GM23338 (cell line): Measurements from ENCODE around the gene WDR75. TPM values are rescaled to one million over a fixed set of nuclear protein-coding genes. Genes with fewer than 3 reads are reported as not detected.

Experiments used
- ATAC-seq: fragments of 200-7000 bp; cut with Tn5 transposase; 3 replicates; pipeline ENCODE4 v1.9.1; 2020
- DNase-seq: peaks from one replicate; pipeline ENCODE4 v3.0.0-alpha.2; 2015; ENCODE audit warnings: low spot score
- H2AFZ ChIP-seq: fragments of 200-600 bp; sonication (generic); 2 replicates; pipeline ENCODE4 v1.8.0; 2016; ENCODE audit warnings: antibody characterized with exemption, mild to moderate bottlenecking, moderate library complexity
- H3F3A ChIP-seq: fragments of 200-600 bp; sonication (generic); replicated peaks from 2 replicates; pipeline ENCODE4 v1.8.0; 2017; ENCODE audit warnings: antibody characterized with exemption, mixed run types, low read depth
- H3K27ac ChIP-seq: fragments of 200-600 bp; sonication (generic); 2 replicates; pipeline ENCODE4 v1.6.1; 2016; ENCODE audit warnings: low read depth
- H3K27me3 ChIP-seq: fragments of 200-600 bp; sonication (generic); 2 replicates; pipeline ENCODE4 v1.8.0; 2016; ENCODE audit warnings: mild to moderate bottlenecking, mixed run types, moderate library complexity; ENCODE audit not compliant: insufficient read depth
- H3K36me3 ChIP-seq: fragments of 200-600 bp; sonication (generic); 2 replicates; pipeline ENCODE4 v1.8.0; 2016; ENCODE audit warnings: mild to moderate bottlenecking; ENCODE audit not compliant: insufficient read depth
- H3K4me1 ChIP-seq: fragments of 200-600 bp; sonication (generic); 2 replicates; pipeline ENCODE4 v1.8.0; 2016; ENCODE audit warnings: mild to moderate bottlenecking, moderate library complexity; ENCODE audit not compliant: insufficient read depth
- H3K4me2 ChIP-seq: fragments of 200-600 bp; sonication (generic); 2 replicates; pipeline ENCODE4 v1.7.1; 2017; ENCODE audit warnings: mixed run types
- H3K4me3 ChIP-seq: fragments of 200-600 bp; sonication (generic); 2 replicates; pipeline ENCODE4 v1.6.1; 2016; ENCODE audit warnings: mixed run types
- H3K79me2 ChIP-seq: fragments of 200-600 bp; sonication (generic); replicated peaks from 2 replicates; pipeline ENCODE4 v1.8.0; 2017; ENCODE audit warnings: mild to moderate bottlenecking; ENCODE audit not compliant: insufficient read depth
- H3K9me2 ChIP-seq: fragments of 200-600 bp; sonication (generic); 2 replicates; pipeline ENCODE4 v1.8.0; 2017; ENCODE audit not compliant: insufficient read depth
- H4K20me1 ChIP-seq: fragments of 200-600 bp; sonication (generic); replicated peaks from 2 replicates; pipeline ENCODE4 v1.8.0; 2017; ENCODE audit warnings: mild to moderate bottlenecking; ENCODE audit not compliant: insufficient read depth
- H3K27ac Mint-ChIP-seq: 2 replicates; pipeline ENCODE4 v1.8.0; 2020; ENCODE audit warnings: inconsistent platforms, mild to moderate bottlenecking, moderate library complexity, mixed read lengths
- H3K27me3 Mint-ChIP-seq: 3 replicates; pipeline ENCODE4 v1.8.0; 2022; ENCODE audit warnings: low read depth, mild to moderate bottlenecking, moderate library complexity, mixed read lengths, inconsistent platforms; ENCODE audit not compliant: insufficient read depth, poor library complexity
- H3K36me3 Mint-ChIP-seq: 3 replicates; pipeline ENCODE4 v1.8.0; 2021; ENCODE audit warnings: low read depth, mild to moderate bottlenecking, inconsistent platforms, moderate library complexity, mixed read lengths
- H3K4me1 Mint-ChIP-seq: 3 replicates; pipeline ENCODE4 v1.8.0; 2020; ENCODE audit warnings: mild to moderate bottlenecking, inconsistent platforms, mixed read lengths
- H3K4me3 Mint-ChIP-seq: 3 replicates; pipeline ENCODE4 v1.8.0; 2021; ENCODE audit warnings: moderate library complexity, mild to moderate bottlenecking, inconsistent platforms, mixed read lengths
- H3K9me3 Mint-ChIP-seq: 3 replicates; pipeline ENCODE4 v1.8.0; 2020; ENCODE audit warnings: moderate library complexity, mild to moderate bottlenecking, inconsistent platforms, mixed read lengths
- CREB1 ChIP-seq: fragments of 250-450 bp; sonication (Bioruptor Pico); IDR thresholded peaks from 2 replicates; pipeline ENCODE4 v1.5.0; 2020; ENCODE audit warnings: low read depth, mild to moderate bottlenecking, moderate library complexity
- CTCF ChIP-seq, 2 experiments: fragments of 200-600 bp in 1 of 2; sonication (generic) in 1 of 2; conservative IDR thresholded peaks; 2 replicates each; pipeline versions ENCODE4 v1.5.1 to v1.6.1; 2016 to 2017; ENCODE audit warnings: antibody characterized with exemption in 2 of 2, low read depth in 2 of 2, mild to moderate bottlenecking in 2 of 2, moderate library complexity in 1 of 2
- JUNB ChIP-seq: IDR thresholded peaks from one replicate; pipeline ENCODE4 v1.6.1; 2016; ENCODE audit warnings: antibody characterized with exemption; ENCODE audit not compliant: unreplicated experiment
- POLR2AphosphoS5 ChIP-seq: IDR thresholded peaks from 2 replicates; pipeline ENCODE4 v1.6.1; 2016; ENCODE audit warnings: antibody characterized with exemption, low read depth
- polyA plus RNA-seq: library from polyadenylated mRNA; unstranded; fragments of >200 nt; fragmentation: Nextera tagmentation; extraction: Ambion mirVana; gene quantifications from 2 replicates; pipeline ENCODE4 v1.2.1, GENCODE V29; 2016
- total RNA-seq: library from RNA; depleted of rRNA; stranded (reverse); fragments of >200 nt; shearing (Covaris generic); gene quantifications from 2 replicates; pipeline ENCODE4 v1.2.3, GENCODE V29; 2014
- TF ChIP-seq, protein P1 (sequence below): IDR thresholded peaks from 2 replicates; pipeline ENCODE4 v1.6.1; 2016; ENCODE audit warnings: antibody characterized with exemption
- TF ChIP-seq, protein P2 (sequence below): fragments of 250-450 bp; sonication (Bioruptor Pico); IDR thresholded peaks from 2 replicates; pipeline ENCODE4 v1.5.0; 2020; ENCODE audit warnings: mild to moderate bottlenecking, moderate library complexity

Gene WDR75
- total and polyA plus RNA-seq, 2 experiments from 2014 or later, result 57.2 to 80.9 TPM

GRCh38 chr2:189466656-189467055 is 25.4 kb downstream of the WDR75 start:
- TF ChIP-seq CREB1 (CRISPR knock-in tag) (no peak), CTCF (conservative IDR thresholded peaks at IDR 0.05; ENCODE audit: low read depth in 2 of 2) (peak; percentile 48 to 61)
- DNase-seq (peak; percentile 50), ATAC-seq (peak; percentile 60; the same call in 2 of the 3 replicates)
- Histone ChIP-seq H3K4me1 (no peaks in the 10 kb centered on the region), H3F3A (no peaks in the 10 kb centered on the region), H3K27me3 (no peaks in the 10 kb centered on the region), H3K27ac (no peak overlapping the region), H4K20me1 (peaks cover 3% of the 10 kb centered on the region; the same call in 1 of the 2 replicates), H3K4me3 (no peak overlapping the region), H3K9me2 (no peaks in the 10 kb centered on the region), H3K79me2 (no peaks in the 10 kb centered on the region), H3K36me3 (peaks cover 86% of the 10 kb centered on the region), H3K4me2 (no peak overlapping the region), H2AFZ (no peak overlapping the region)
- peaks cover 93% of the 10 kb centered on the region for H3K36me3 Mint-ChIP-seq
- no peak overlapping the region for H3K4me3 Mint-ChIP-seq
- no peaks in the 10 kb centered on the region for H3K27me3 Mint-ChIP-seq
- no peak overlapping the region for H3K27ac Mint-ChIP-seq
- H3K4me1 Mint-ChIP-seq, result no peaks in the 10 kb centered on the region
- H3K9me3 Mint-ChIP-seq, result no peaks in the 10 kb centered on the region

- no peak overlapping the region for H3K27ac Mint-ChIP-seq
- H3K36me3 ChIP-seq, result peaks cover 83% of the 10 kb centered on the region
- no peak overlapping the region for H3K27ac ChIP-seq
- no peaks in the 10 kb centered on the region for H3K79me2 ChIP-seq
- H3F3A ChIP-seq, result no peaks in the 10 kb centered on the region
- no peak overlapping the region for H3K4me3 Mint-ChIP-seq
- H2AFZ ChIP-seq, result no peak overlapping the region
- ATAC-seq (no peak), DNase-seq (no peak)
- no peaks in the 10 kb centered on the region for H3K27me3 Mint-ChIP-seq
- no peaks in the 10 kb centered on the region for H3K4me1 ChIP-seq
- H4K20me1 ChIP-seq, result peaks cover 3% of the 10 kb centered on the region; the same call in 1 of the 2 replicates
- no peaks in the 10 kb centered on the region for H3K27me3 ChIP-seq
- no peaks in the 10 kb centered on the region for H3K9me3 Mint-ChIP-seq
- H3K36me3 Mint-ChIP-seq, result peaks cover 97% of the 10 kb centered on the region
- no peaks in the 10 kb centered on the region for H3K9me2 ChIP-seq
- H3K4me1 Mint-ChIP-seq, result no peaks in the 10 kb centered on the region
- H3K4me3 ChIP-seq, result no peak overlapping the region
- H3K4me2 ChIP-seq, result no peak overlapping the region
- TF ChIP-seq, protein P1, sequence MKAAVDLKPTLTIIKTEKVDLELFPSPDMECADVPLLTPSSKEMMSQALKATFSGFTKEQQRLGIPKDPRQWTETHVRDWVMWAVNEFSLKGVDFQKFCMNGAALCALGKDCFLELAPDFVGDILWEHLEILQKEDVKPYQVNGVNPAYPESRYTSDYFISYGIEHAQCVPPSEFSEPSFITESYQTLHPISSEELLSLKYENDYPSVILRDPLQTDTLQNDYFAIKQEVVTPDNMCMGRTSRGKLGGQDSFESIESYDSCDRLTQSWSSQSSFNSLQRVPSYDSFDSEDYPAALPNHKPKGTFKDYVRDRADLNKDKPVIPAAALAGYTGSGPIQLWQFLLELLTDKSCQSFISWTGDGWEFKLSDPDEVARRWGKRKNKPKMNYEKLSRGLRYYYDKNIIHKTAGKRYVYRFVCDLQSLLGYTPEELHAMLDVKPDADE, result no peak
- TF ChIP-seq JUNB (no peak), POLR2AphosphoS5 (no peak), CREB1 (CRISPR knock-in tag) (no peak)
- TF ChIP-seq, protein P2, sequence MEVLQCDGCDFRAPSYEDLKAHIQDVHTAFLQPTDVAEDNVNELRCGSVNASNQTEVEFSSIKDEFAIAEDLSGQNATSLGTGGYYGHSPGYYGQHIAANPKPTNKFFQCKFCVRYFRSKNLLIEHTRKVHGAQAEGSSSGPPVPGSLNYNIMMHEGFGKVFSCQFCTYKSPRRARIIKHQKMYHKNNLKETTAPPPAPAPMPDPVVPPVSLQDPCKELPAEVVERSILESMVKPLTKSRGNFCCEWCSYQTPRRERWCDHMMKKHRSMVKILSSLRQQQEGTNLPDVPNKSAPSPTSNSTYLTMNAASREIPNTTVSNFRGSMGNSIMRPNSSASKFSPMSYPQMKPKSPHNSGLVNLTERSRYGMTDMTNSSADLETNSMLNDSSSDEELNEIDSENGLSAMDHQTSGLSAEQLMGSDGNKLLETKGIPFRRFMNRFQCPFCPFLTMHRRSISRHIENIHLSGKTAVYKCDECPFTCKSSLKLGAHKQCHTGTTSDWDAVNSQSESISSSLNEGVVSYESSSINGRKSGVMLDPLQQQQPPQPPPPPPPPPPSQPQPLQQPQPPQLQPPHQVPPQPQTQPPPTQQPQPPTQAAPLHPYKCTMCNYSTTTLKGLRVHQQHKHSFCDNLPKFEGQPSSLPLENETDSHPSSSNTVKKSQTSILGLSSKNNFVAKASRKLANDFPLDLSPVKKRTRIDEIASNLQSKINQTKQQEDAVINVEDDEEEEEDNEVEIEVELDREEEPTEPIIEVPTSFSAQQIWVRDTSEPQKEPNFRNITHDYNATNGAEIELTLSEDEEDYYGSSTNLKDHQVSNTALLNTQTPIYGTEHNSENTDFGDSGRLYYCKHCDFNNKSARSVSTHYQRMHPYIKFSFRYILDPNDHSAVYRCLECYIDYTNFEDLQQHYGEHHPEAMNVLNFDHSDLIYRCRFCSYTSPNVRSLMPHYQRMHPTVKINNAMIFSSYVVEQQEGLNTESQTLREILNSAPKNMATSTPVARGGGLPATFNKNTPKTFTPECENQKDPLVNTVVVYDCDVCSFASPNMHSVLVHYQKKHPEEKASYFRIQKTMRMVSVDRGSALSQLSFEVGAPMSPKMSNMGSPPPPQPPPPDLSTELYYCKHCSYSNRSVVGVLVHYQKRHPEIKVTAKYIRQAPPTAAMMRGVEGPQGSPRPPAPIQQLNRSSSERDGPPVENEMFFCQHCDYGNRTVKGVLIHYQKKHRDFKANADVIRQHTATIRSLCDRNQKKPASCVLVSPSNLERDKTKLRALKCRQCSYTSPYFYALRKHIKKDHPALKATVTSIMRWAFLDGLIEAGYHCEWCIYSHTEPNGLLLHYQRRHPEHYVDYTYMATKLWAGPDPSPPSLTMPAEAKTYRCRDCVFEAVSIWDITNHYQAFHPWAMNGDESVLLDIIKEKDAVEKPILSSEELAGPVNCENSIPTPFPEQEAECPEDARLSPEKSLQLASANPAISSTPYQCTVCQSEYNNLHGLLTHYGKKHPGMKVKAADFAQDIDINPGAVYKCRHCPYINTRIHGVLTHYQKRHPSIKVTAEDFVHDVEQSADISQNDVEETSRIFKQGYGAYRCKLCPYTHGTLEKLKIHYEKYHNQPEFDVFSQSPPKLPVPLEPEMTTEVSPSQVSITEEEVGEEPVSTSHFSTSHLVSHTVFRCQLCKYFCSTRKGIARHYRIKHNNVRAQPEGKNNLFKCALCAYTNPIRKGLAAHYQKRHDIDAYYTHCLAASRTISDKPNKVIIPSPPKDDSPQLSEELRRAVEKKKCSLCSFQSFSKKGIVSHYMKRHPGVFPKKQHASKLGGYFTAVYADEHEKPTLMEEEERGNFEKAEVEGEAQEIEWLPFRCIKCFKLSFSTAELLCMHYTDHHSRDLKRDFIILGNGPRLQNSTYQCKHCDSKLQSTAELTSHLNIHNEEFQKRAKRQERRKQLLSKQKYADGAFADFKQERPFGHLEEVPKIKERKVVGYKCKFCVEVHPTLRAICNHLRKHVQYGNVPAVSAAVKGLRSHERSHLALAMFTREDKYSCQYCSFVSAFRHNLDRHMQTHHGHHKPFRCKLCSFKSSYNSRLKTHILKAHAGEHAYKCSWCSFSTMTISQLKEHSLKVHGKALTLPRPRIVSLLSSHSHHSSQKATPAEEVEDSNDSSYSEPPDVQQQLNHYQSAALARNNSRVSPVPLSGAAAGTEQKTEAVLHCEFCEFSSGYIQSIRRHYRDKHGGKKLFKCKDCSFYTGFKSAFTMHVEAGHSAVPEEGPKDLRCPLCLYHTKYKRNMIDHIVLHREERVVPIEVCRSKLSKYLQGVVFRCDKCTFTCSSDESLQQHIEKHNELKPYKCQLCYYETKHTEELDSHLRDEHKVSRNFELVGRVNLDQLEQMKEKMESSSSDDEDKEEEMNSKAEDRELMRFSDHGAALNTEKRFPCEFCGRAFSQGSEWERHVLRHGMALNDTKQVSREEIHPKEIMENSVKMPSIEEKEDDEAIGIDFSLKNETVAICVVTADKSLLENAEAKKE (CRISPR knock-in tag), result no peak
These were observed 25.9 kb downstream of the WDR75 start for GRCh38 chr2:189467160-189467559.
